ENCODE measurements around the gene CYP46A1.

- TF ChIP-seq CTCF (conservative IDR thresholded peaks at IDR 0.05 in 1 of 2, IDR thresholded peaks at IDR 0.05 in 1 of 2; ENCODE audit: extremely low read depth in 1 of 2, insufficient read depth in 1 of 2, low read depth in 1 of 2, low read length in 2 of 2) (no peak), EZH2 (IDR thresholded peaks at IDR 0.05; ENCODE audit: borderline replicate concordance, low read length) (no peak)
Measured at GRCh38 chr14:99756796-99757195, 72.7 kb downstream of the CYP46A1 start.

Measured in mammary epithelial cell (primary cell).